HPDE6-E6E7 (cell line): ENCODE results near the gene SPEM3.

ENCODE experiments used
- DNase-seq: peaks from one replicate; pipeline ENCODE4 v3.0.0; 2011; ENCODE audit warnings: missing footprints; ENCODE audit errors: extremely low spot score

Gene SPEM3

DNA sequence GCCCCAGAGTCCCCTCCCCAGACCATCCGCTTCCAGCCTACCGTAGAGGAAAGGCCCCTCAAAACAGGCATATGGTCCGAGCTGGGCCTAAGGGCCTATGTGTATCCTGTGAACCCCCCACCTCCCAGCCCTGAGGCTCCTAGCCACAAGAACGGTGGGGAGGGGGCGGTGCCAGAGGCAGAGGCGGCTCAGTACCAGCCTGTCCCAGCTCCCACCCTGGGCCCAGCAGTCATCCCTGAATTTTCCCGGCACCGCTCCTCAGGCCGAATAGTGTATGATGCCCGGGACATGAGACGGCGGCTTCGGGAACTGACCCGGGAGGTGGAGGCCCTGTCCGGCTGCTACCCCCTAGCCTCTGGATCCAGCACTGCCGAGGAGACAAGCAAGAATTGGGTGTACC lies 7.5 kb upstream of the SPEM3 start:
- DNase-seq: no peak

DNA sequence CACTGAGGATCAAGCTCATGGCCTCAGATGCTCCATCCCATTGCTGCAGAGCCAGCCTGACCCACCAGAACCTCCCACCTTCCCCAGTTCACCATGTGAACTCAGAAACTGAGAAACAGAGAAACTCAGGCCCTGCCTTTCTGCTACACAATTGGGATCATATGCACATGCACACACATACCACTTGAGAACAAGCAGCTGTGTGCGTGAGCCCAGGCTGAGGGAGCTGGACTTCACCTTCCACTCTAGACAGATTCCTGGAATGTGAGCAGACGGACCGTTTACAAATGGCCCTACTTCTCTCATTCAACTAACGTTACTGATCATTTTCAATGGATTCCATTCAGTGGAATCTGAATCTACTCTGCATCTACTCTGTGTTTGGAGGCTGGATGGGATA lies 5.0 kb upstream of the SPEM3 start:
- no peak for DNase-seq

DNA sequence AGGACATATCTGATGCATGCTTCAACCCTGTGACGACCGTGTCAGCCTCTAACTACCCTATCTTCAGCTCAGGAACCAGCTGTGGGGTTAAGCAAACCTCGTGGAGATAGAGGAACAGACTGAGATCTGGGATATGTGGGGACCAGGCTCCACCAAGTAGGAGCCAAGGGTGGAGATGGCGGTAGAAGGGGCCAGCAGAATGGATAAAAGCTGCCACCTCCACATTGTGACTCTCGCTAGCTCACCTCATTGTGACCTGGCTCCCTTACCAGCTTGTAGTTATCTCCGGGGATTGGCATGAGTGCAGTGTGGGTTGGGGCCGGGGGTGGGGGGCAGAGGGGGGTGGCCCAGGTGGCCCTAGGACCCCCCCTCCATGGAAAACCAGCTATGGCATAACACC lies 3.3 kb upstream of the SPEM3 start, which contains the start of gene SPEM2:
Gene SPEM2 (plus strand): TSS at position 301 of the 400 bp plus-strand sequence. CDS start 73 bp downstream, at position 374.
- DNase-seq: no peak

DNA sequence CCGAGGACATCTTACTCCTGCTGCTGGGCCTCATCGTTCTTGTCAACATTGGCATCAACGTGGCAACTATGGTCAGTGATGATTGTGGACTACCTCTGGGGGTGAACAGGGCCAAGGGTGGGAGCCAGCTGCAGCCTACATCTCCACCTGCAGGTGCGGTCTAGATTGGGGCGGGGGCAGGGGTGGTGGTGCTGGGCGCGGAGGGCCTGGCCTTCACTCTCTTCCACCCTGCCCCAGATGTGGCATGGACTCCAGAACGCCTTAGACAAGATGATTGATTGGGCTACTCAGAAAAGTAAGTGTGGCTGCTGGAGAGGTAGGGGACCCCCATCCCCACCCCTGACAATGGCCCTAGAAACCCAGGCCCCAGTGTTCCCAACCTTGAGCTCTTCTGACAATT lies 2.9 kb upstream of the SPEM3 start:
- no peak for DNase-seq

DNA sequence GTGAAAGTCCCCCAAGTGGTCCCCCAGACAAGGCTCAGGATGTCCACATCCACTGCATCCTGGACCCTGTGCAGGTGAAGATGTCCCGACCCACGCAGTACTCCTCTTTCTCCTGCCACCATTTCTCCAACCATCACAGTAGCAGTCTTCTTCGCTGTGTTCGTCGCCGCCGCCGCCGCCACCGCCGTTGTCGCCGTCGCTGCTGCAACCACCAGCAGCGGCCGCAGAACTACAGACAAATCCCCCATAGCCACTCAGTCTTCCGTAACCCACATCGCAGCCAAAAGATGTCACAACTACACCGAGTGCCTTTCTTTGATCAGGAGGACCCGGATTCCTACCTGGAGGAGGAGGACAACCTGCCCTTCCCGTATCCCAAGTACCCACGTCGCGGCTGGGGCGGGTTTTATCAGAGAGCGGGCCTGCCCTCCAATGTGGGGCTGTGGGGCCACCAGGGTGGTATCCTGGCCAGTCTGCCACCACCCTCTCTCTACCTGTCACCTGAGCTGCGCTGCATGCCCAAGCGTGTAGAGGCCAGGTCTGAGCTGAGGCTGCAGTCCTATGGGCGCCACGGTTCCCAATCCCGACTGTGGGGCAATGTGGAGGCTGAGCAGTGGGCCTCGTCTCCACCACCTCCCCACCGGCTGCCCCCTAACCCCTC lies 2.3 kb upstream of the SPEM3 start:
- DNase-seq: no peak

DNA sequence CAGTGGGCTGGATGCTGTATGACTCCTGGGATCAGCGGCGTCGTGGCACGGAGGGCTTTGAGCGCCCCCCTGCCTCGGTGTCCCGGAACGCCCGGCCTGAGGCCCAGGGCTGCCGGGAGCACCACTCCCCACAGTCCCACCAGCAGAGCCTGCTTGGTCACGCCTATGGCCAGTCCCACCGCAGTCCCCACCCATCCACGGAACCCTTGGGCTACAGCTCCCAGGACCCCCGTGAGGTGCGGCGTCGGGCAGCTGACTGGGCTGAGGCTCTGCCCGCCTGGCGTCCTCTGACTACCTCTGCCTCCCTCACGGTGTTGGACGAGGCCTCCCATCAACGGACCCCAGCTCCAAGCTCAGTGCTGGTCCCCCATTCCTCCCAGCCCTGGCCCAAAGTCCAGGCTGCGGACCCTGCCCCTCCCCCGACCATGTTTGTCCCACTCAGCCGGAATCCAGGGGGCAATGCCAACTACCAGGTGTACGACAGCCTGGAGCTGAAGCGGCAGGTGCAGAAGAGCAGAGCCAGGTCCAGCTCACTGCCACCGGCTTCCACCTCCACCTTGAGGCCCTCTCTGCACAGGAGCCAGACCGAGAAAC lies 1.7 kb upstream of the SPEM3 start:
- no peak for DNase-seq

DNA sequence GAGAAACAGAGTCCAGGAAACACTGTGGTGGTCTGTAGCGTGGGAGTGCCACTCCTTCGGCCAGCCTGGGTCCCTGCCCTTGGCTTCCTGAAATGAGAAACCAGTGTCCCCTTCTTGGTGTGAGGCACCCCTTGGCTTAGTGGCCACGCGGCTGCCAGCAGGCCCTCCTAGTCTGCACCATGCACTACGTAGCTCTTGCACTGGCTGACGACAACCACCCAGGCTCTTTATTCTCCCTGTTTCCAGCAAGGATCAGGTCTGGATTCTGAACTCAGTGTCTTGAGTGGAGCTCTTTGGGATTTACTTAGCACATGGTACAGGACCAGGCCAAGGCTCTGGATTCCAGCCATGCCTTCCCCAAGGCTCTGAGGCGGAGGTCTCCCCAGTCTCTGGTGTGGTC lies 1.1 kb upstream of the SPEM3 start:
- DNase-seq: no peak

DNA sequence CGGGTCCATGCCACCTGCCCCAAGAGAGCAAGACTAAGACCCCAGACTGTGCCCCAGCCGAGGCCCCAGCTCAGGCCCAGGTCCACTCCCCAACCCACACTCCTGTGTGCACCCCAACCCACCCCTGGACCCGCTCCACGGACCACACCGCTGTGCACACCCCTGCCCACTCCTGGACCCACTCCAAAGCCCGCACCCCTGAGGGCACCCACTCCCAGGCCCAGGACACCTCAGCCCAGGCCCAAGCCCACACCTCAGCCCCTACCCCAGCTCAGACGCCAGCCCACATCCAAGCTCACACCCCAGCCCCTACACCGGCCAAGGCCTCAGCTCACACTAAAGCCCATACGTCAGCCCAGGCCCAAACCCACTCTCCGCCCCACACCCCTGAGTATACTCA lies 1.1 kb downstream of the SPEM3 start:
- DNase-seq: no peak

DNA sequence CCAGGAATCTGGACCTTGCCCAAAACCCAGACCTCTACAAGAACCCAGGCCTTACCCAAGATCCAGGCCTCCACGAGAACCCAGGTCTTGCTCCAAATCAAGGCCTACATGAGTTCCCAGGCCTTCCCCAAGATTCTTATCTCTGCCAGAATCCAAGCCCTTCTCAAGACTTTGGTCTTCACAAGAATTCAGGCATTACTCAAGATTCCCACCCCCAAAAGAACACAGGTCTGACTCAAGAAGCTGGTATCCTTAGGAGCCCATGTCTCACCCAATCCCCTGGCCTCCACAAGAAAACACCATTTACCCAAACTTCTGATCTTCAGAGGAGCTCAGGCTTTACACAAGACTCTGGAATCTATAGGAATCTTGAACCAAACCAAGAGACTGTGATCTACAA lies 2.6 kb downstream of the SPEM3 start:
- no peak for DNase-seq

DNA sequence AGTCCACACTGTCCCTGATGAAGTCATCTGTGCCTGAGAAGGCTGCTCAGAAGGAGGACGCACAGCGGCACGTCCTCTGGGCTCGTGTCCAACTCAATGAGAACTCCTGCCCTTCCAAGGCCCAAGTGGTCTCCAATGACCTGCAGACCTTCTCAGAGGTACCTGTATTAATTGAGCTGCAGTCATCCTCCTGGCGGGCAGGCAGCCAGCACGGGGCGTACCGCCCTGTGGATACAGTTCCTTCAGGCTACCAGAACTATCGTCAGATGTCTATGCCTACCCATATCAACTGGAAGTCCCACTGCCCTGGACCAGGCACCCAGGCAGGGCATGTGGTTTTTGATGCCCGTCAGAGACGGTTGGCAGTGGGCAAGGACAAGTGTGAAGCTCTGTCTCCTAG lies 3.6 kb downstream of the SPEM3 start:
- no peak for DNase-seq

DNA sequence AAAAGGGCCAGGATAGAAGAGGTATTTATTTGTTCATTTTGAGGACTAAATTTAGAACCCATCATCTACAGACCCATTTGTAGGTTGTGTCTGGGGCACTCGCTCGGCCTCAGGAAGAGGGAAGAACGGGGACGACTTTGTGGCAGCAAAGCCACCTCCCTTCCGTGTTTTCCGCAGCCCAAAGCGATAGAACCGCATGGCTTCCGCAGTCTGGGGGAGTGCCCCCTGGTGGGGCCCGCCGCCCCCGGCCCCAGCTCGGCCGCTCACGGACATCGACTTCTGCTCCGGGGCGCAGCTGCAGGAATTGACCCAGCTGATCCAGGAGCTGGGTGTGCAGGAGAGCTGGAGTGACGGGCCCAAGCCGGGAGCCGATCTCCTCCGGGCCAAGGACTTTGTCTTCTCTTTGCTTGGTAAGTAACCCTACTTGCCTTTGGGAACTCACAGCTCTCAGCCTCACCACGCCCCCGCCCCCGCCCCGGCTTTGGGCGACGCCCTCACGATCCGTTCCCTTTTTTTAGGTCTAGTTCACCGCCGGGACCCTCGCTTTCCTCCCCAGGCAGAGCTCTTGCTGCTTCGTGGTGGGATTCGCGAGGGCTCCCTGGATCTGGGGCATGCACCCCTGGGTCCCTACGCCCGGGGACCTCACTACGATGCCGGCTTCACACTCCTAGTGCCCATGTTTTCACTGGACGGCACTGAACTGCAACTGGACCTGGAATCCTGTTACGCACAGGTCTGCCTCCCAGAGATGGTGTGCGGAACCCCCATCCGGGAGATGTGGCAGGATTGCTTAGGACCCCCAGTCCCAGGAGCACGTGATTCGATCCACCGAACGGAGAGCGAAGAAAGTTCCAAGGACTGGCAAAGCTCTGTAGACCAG lies 7.3 kb downstream of the SPEM3 start:
- DNase-seq: no peak

DNA sequence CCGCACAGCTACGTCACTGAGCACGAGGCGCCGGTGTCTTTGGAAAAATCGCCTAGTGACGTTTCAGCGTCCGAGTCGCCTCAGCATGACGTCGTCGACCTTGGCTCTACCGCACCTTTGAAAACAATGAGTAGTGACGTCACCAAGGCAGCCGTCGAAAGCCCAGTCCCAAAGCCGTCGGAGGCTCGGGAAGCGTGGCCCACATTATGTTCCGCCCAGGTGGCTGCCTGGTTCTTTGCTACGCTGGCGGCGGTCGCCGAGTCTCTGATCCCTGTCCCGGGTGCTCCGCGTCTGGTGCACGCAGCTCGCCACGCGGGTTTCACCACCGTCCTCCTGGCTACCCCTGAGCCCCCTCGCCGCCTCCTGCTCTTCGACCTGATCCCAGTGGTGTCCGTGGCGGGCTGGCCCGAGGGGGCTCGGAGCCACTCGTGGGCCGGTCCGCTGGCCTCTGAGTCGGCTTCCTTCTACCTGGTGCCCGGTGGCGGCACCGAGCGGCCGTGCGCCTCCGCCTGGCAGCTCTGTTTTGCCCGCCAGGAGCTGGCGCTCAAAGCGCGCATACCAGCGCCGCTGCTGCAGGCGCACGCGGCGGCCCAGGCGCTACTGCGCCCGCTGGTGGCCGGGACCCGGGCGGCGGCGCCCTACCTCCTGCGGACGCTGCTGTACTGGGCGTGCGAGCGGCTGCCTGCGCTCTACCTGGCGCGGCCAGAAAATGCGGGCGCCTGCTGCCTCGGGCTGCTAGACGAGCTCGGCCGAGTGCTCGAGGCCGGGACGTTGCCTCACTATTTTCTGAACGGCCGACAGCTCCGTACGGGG lies 8.1 kb downstream of the SPEM3 start:
- no peak for DNase-seq

DNA sequence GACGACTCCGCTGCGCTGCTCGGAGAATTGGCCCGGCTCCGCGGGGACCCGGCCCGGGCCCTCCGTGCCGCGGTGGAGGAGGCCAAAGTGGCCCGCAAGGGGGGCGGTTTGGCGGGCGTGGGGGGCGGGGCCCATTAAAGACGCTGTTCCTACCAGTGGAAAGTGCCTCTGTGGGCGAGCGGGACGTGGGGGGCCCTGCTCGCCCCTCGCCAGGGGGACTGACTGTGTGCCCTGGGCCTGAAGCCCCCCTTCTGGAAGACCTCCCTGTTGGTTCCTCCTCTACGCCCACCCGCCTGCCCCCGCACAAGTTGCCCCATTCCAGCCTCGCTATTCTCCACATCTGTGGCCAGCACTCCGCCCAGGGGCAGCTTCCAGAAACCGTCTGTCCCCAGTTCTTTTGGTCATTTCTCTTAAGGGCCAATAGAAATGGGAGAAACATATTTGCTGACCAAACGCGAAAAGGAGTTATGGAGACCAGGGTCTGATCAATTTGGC lies 8.8 kb downstream of the SPEM3 start:
- DNase-seq: no peak

DNA sequence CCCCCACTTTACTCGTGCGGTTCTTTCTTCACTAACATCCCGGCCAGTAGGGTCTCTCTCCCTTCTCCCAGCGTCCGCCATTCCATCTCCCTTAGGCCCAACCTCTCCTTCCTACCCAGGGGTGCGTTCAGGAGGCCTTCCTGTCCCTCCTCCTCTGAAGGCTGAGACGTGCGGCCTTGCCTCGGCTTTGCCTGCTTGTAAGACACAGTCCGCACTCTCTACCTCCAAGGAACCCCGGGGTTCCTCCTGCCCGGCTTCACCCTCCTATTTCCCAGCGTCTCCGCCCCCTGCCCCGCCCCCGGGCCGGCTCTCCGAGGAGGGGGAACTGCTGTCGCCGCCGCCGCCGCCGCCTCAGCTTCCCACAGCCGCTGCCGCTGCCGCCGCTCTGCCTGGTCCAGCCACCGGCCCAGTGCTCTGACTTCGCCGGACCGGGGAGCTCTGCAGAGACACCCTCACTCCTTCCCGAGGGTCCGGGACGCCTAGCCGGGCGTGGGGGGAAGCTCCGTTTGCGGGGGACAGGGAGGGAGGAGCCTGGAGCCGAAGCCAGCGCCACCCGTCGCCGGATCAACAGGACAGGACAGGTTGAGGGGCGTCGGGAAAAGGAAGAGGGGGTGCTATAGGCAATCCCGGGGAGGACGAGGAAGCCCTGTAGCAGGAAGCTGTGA lies 9.4 kb downstream of the SPEM3 start:
- DNase-seq: no peak

DNA sequence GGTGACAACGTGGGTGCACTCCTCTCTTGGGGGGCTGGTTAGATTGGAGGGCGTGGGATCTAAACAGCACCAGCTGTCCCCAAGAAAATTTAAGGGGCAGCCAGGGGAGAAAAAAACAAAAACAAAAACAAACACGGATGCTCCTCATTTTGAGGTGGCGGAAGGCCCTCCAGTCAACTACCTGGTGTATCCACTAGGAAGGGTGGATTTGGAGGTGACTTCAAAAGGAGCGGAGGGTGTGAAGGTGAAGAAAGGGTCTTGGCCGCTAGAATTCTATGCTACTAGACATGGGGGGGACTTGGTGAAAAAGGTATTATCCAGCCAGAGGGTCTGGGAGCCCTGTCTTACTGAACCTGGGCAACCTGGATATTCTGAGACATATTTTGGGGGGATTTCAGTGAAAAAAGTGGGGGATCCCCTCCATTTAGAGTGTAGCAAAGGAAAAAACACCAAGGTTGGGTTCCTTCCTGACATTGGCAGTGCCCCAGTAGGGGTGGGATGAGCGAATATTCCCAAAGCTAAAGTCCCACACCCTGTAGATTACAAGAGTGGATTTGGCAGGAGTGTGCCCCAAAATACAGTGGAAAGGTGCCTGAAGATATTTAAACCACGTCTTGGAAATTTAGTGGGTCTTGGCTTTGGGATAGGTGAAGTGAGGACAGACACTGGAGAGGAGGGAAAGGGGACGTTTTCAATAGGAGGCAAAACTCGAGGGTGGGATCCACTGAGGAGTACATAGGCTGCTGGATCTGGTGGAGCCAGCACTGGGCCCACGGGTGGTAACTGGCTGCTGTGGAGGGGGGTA lies 10.2 kb downstream of the SPEM3 start:
- DNase-seq: no peak

DNA sequence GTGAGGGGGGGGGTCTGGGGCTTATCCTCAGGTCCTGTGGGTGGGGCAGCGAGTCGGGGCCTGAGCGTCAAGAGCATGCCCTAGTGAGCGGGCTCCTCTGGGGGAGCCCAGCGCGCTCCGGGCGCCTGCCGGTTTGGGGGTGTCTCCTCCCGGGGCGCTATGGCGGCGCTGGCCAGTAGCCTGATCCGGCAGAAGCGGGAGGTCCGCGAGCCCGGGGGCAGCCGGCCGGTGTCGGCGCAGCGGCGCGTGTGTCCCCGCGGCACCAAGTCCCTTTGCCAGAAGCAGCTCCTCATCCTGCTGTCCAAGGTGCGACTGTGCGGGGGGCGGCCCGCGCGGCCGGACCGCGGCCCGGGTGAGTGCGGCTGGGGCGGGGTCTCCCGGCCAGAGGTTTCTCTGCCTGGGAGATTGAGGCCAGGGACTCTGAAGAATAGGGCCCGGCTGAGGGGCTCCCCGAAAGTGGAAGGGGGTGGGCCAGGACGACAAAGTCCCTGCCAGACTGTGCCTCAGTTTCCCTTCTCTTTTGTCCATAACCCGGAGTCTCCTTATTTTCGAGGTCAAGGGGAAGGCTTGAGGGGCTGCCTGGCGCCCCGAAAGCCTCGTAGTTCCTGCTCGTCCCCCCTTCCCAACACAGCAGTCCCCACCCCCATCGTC lies 10.9 kb downstream of the SPEM3 start, which contains the start of gene FGF11:
Gene FGF11 (plus strand): TSS at position 51 of the 651 bp plus-strand sequence. CDS start 109 bp downstream, at position 160.
- DNase-seq: no peak

DNA sequence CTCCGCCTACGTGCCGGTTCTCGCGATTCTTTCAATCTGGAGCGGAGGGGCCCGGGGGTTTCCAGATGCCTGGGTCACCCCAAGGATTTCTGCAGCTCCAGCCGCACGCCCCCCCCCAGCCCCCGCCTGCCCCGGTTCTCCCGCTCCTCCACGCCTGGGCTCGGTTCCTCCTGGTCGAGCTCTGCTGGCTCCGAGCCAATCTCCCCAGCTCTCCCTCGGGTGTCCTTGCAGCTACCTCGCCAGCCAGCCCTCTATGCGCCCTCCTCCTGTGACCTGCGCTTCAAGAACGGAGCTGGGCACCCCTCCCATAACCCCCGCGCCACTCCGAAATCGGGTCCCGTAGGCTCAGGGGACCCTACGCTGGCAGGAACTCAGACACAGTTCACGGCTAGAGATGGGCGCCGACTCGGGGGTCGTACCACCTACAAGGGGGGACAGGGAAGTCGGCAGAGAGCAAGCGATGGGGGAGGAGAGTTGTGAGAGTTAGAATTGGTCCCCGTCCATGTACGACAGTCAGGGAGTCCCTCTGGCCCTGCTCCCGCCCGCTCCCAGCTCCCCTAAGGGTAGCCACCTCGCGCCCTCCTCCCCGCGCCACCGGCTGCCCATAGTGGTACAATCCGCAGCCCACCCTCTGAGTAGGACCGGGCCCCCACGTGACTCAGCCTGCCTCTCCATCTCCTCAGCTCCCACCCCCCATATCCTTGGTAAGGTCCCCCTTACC lies 11.6 kb downstream of the SPEM3 start:
- no peak for DNase-seq

DNA sequence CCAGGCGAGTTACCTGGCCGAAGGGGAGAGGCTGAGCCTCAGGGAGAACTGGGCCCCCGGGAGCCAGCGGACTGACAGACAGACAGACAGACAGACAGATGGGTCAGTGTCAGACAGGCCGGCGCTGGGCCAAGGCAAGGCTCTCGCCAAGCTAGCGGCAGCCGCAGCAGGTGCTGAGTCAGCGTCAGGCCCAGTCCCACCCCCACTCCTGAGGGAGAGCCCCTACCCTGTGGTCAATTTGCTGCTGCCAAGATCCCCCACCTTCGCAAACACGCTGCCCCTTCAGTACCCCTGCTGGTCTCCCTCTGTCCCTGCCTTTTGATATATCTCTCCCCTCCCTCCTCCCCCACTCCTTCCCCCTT lies 12.2 kb downstream of the SPEM3 start:
- DNase-seq: no peak

DNA sequence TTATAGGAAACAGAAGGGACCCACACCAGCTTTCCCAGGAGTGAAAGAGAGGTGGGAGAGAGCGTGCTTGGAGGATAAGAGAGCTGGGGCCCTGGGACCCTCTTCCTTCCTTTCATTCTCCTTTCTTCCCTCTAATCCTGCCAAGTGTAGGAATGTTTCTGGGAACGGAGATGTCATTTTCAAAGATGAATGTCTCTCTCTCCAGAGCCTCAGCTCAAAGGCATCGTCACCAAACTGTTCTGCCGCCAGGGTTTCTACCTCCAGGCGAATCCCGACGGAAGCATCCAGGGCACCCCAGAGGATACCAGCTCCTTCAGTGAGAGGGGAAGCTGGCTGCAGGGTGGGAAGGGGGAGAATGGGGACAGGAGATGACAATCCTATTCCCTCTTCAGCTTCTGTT lies 12.6 kb downstream of the SPEM3 start:
- DNase-seq: no peak
